ENCODE data around the gene KISS1. TPM values are rescaled to one million over a fixed set of nuclear protein-coding genes. Genes with fewer than 3 reads are reported as not detected.

The KISS1 gene
- polyA plus RNA-seq, 1 donor (not counting 4 experiments of a cell fraction or from before 2014, with no cell fraction given), result not detected

- Histone ChIP-seq H3K79me2 (ENCODE audit: control insufficient read depth, insufficient read depth, low read length) (no peaks in the 10 kb centered on the region), H3K4me1 (ENCODE audit: control insufficient read depth, extremely low read depth, insufficient read depth, low read length) (no peaks in the 10 kb centered on the region), H4K20me1 (ENCODE audit: control insufficient read depth, extremely low read depth, insufficient read depth, low read length) (no peaks in the 10 kb centered on the region), H3K36me3 (ENCODE audit: control insufficient read depth in 2 of 2, extremely low read depth in 1 of 2, insufficient read depth in 2 of 2, low read length in 2 of 2) (peaks cover 0 to 1% of the 10 kb centered on the region in 2 experiments), H3K27me3 (ENCODE audit: control insufficient read depth, extremely low read depth, insufficient read depth, low read length) (no peaks in the 10 kb centered on the region), H2AFZ (ENCODE audit: control insufficient read depth, low read length) (no peak overlapping the region), H3K9me3 (ENCODE audit: control insufficient read depth, low read depth, low read length) (no peaks in the 10 kb centered on the region), H3K9me1 (ENCODE audit: control insufficient read depth, extremely low read depth, insufficient read depth, low read length) (no peaks in the 10 kb centered on the region), H3K4me2 (ENCODE audit: control insufficient read depth, extremely low read depth, insufficient read depth, low read depth, low read length) (no peak overlapping the region), H3K27ac (ENCODE audit: control insufficient read depth, insufficient read depth, low read length) (no peak overlapping the region), H3K9ac (ENCODE audit: control insufficient read depth, extremely low read depth, insufficient read depth, low read length) (no peak overlapping the region), H3K4me3 (ENCODE audit: control insufficient read depth in 2 of 3, extremely low read depth in 1 of 3, insufficient read depth in 2 of 3, low read depth in 1 of 3, low read length in 3 of 3) (no peak overlapping the region)
- no peak for TF ChIP-seq CTCF (optimal IDR thresholded peaks at IDR 0.05 in 1 of 3, IDR thresholded peaks at IDR 0.05 in 1 of 3, conservative IDR thresholded peaks at IDR 0.05 in 1 of 3; ENCODE audit: extremely low read depth in 1 of 3, insufficient read depth in 2 of 3, low read length in 3 of 3)
- DNase-seq (ENCODE audit: low read depth, low spot score), result no peak
- dilution Hi-C loops (cut with MboI; ENCODE audit: extremely low pct_ligation_motif_present, low sequenced_read_pairs), result loop anchor here (25.0 kb wide), 1 partner anchor 279 kb away; the partner anchor contains the start of gene SNRPE
- no peak for FAIRE-seq
Measured at GRCh38 chr1:204141131-204141530, 55.2 kb downstream of the KISS1 start.

Other genes starting within 250 kb of the KISS1 start
- gene SOX13, start 123.4 kb downstream of the KISS1 start, polyA plus RNA-seq, result 4.9 to 6.1 TPM (median 5.6 TPM) in 3 replicates
- 18.4 to 26.4 TPM (median 20.6 TPM) in 3 replicates for gene ETNK2, start 44.4 kb downstream of the KISS1 start, polyA plus RNA-seq
- gene REN, start 30.2 kb downstream of the KISS1 start, polyA plus RNA-seq, result 0.05 TPM in 1 of 3 replicates, not detected in the others
- gene GOLT1A, start 17.5 kb upstream of the KISS1 start, polyA plus RNA-seq, result 0.22 to 0.56 TPM (median 0.46 TPM) in 3 replicates
- gene PLEKHA6, start 163.4 kb upstream of the KISS1 start, polyA plus RNA-seq, result 1.5 to 3.4 TPM (median 1.6 TPM) in 3 replicates
- 13.7 to 22.8 TPM (median 19.1 TPM) in 3 replicates for gene PPP1R15B, start 215.3 kb upstream of the KISS1 start, polyA plus RNA-seq